GM21528 (cell line): ENCODE results near the gene SNW1.
"Not testable (repeated sequence)": the region's sequence is repeated elsewhere in the genome, so short reads cannot be mapped to it uniquely, and the experiment has no call there.

Experiments
- ATAC-seq: cut with Tn5 transposase; IDR thresholded peaks from one replicate; pipeline ENCODE4 v1.9.1; 2021; ENCODE audit warnings: mild to moderate bottlenecking, moderate library complexity; ENCODE audit not compliant: unreplicated experiment, low FRiP score

SNW1 gene

DNA sequence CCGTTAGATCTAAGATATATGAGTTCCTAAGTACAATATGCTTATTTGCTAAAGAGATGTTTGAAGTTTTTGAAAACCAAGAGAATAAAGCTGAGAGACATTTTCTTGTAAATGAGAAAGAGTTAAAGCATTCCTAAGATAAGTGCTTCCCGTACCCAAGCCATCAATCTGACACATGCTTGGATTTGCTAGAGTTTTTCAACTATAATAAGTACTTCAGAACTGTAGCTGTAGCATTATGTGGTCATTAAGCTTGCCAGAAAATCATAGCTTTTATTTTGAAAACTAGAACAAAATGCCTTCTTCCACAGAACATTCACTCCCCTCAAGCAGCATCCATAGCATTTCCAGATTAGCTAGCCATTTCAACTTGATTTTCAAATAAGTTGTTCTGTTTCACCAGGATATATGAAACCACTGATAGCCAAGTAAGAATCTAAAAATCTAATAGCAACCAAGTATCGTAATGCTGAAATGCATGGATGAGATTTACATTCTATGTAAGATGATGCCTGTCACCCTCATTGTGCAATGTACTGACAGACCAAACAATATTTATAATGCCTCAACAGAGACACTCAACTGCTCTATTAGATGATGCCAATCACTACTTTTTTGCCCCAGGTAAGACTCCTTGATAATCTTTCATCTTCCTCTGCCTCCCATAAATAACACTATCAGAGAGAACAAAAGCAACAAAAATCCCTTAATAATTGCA lies 8.0 kb downstream of the SNW1 start:
- no peak for ATAC-seq

- ATAC-seq, result no peak
Measured at GRCh38 chr14:77752266-77752665, 8.7 kb downstream of the SNW1 start.

- not testable (repeated sequence) for ATAC-seq
Measured at GRCh38 chr14:77747425-77747824, 13.5 kb downstream of the SNW1 start.

GRCh38 chr14:77746064-77746702 lies 14.8 kb downstream of the SNW1 start:
- ATAC-seq, result no peak

GRCh38 chr14:77741438-77741837 lies 19.5 kb downstream of the SNW1 start:
- no peak for ATAC-seq

GRCh38 chr14:77738559-77739250 lies 22.3 kb downstream of the SNW1 start:
- no peak for ATAC-seq

DNA sequence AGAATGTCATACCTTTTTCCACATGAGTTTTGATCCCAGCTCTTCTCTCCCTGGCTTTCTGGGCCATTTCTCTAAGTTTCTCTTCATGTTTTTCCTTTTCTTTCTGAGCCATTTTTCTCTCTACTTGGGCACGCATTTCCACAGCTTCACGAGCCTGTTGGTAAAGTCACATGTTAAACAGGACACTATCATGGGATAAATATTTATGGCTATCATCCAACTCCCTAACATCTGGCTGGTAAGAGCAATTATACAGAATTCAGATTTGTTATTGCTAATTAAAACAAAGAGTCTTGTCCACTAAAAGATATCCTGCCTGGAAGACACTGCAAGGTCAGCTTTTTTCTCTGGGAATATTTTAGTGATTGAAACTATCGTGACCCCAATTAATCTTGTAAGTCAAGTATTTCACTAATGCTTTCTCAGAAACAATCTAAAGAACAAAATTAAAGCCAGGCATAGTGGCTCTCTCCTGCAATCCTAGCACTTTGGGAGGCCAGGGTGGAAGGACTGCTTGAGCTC lies 29.9 kb downstream of the SNW1 start:
- ATAC-seq, result no peak

- ATAC-seq, result no peak
Measured at GRCh38 chr14:77722301-77722700, 38.7 kb downstream of the SNW1 start.

- no peak for ATAC-seq
Measured at GRCh38 chr14:77721437-77721836, 39.5 kb downstream of the SNW1 start.

- ATAC-seq, result no peak
Measured at GRCh38 chr14:77717608-77718305, 43.2 kb downstream of the SNW1 start.

- no peak for ATAC-seq
Measured at GRCh38 chr14:77714926-77715325, 46.0 kb downstream of the SNW1 start.

DNA sequence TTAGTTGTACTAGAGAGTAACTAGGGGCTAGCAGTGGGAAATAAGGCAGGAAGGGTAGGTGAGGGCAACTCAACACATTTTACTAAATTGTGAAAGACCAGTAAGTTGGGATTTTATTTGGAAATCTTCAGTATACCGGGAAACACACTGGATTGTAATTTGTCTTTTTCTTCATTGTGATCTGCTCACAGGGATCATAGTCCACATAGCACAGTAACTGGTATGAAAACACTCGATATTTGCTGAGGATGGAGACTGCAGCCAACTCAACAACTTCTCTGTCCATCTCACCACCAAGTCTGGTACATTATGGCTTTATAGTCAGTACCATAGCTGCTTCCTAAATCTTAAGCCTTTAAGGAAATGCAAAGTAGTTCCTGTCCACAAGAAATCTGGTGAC lies 50.6 kb downstream of the SNW1 start:
- no peak for ATAC-seq

GRCh38 chr14:77709412-77709811 lies 51.5 kb downstream of the SNW1 start:
- ATAC-seq, result no peak

- ATAC-seq, result no peak
Measured at GRCh38 chr14:77708749-77709148, 52.2 kb downstream of the SNW1 start.

GRCh38 chr14:77707724-77708408 lies 53.1 kb downstream of the SNW1 start, which contains the start of the genes ALKBH1 and SLIRP:
Gene ALKBH1, minus strand, starts transcription at chr14:77708023. Its CDS starts 19 bp downstream, at chr14:77708004.
Gene SLIRP, plus strand, starts transcription at chr14:77708103. Its CDS starts 9 bp downstream, at chr14:77708112.
- ATAC-seq, result peak; percentile 96

GRCh38 chr14:77707355-77707723 lies 53.6 kb downstream of the SNW1 start:
- peak; percentile 23 for ATAC-seq

DNA sequence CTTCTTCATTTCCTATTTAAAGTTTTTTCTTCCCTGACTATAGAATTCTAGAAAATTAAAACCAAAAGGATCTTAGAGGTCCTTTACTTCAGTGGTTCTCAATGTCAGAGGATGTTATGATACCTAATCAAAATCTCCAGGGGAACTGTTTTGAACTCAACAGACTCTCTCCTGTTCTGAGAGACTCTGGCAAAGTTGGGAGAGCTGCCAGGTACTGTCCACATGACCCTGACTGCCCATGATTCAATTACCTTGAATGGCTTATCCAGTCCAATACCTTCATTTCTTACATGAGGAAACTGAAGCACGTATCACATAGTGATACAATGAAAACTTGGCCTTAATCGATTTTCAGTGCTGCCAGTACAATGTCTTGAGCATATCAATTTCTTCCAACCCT lies 69.7 kb downstream of the SNW1 start:
- no peak for ATAC-seq

- ATAC-seq, result no peak
Measured at GRCh38 chr14:77682158-77682553, 78.8 kb downstream of the SNW1 start.

DNA sequence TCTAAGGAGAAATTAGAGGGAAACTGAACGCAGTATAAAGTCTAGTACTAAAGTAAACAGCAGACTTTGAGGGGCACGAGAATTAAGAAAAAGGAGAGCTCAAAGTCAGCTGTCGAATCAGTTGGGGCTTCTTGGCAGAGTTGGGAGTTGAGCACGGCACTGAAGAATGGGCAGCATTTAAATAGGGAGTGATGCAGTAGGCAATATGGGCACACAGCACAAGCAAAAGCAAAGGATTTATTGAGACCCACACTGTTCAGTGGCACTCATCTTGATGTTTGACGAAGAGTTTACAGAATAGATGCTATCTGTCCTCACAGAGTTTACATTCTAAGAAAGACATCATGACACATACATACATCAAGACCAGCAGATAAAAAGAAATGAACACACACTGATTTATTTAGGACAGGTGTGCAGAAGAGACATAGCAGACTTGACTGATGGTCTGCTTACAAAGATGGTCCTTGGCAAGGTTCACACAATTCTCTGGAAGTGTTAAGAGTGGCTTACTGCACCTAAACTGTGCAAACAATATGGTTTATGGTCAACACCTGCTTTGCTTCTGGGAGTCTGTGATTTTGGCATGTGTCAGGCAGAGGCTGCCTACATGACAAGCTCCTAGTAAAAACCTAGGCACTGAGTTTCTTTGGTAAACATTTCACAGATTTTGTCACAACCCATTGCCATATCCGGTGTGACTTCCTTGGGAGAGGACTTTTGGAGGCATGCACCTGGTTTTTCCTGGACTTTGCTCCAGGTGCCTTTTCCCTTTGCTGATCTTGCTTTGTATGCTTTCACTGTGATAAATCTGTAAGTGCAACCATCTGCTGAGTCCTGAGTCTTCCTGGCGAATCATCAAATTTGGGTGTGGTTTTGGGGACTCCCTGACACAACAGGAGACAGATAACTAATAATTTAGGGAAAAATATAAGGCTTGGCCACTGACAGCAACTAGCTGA lies 79.5 kb downstream of the SNW1 start:
- ATAC-seq, result no peak
